Urinary bladder (tissue), 4 donors: ENCODE results near the gene GCLC. TPM values are rescaled to one million over a fixed set of nuclear protein-coding genes. Genes with fewer than 3 reads are reported as not detected.

Experiments
- DNase-seq: peaks from one replicate; pipeline ENCODE4 v3.0.0-alpha.2; 2015; ENCODE audit errors: extremely low spot score
- H3K27ac ChIP-seq: one replicate; pipeline ENCODE4 v1.5.1; 2013; ENCODE audit warnings: low read depth, mild to moderate bottlenecking, moderate library complexity
- H3K36me3 ChIP-seq: one replicate; pipeline ENCODE4 v1.6.1; 2013; ENCODE audit warnings: mild to moderate bottlenecking, moderate library complexity; ENCODE audit not compliant: insufficient read depth
- H3K4me1 ChIP-seq: one replicate; pipeline ENCODE4 v1.6.1; 2013; ENCODE audit warnings: mild to moderate bottlenecking, moderate library complexity; ENCODE audit not compliant: insufficient read depth
- H3K4me3 ChIP-seq: one replicate; pipeline ENCODE4 v1.5.1; 2013; ENCODE audit warnings: low read depth, low read length
- WGBS: extraction: QIAGEN DNeasy Blood & Tissue Kit; methylation state at CpG from one replicate; pipeline ENCODE4 v1.1.7; 2013; 5-methylcytosine and 5-hydroxymethylcytosine counted together
- polyA plus RNA-seq: library from polyadenylated mRNA; stranded (reverse); fragments of 200-250 nt; gene quantifications from one replicate; pipeline ENCODE4 v1.2.3, GENCODE V29; 2013
- total RNA-seq: library from RNA; depleted of rRNA; stranded (reverse); fragments of >200 nt; gene quantifications from one replicate; pipeline ENCODE4 v1.2.3, GENCODE V29; 2014
- donor health status: healthy with polysubstance abuse.
- donor health status: healthy.

GCLC gene
- total and polyA plus RNA-seq, 2 donors: 34.1 to 98.8 TPM

GRCh38 chr6:53461041-53461656 lies 83.8 kb downstream of the GCLC start:
- 49% methylated on average over 1 of the region's 1 CpG for WGBS
- no peaks in the 10 kb centered on the region for H3K4me1 ChIP-seq
- DNase-seq: no peak
- no peaks in the 10 kb centered on the region for H3K36me3 ChIP-seq
- H3K27ac ChIP-seq: no peak overlapping the region
- H3K4me3 ChIP-seq: no peak overlapping the region

- no peaks in the 10 kb centered on the region for H3K4me1 ChIP-seq
- no peaks in the 10 kb centered on the region for H3K36me3 ChIP-seq
- WGBS: 81% methylated on average over 3 of the region's 3 CpGs
- no peak overlapping the region for H3K4me3 ChIP-seq
- no peak overlapping the region for H3K27ac ChIP-seq
- no peak for DNase-seq
Observed at GRCh38 chr6:53458105-53458866, 86.6 kb downstream of the GCLC start.

- no peak for DNase-seq
- 83% methylated on average over 1 of the region's 1 CpG for WGBS
- no peaks in the 10 kb centered on the region for H3K4me1 ChIP-seq
- no peak overlapping the region for H3K4me3 ChIP-seq
- H3K27ac ChIP-seq: no peak overlapping the region
- no peaks in the 10 kb centered on the region for H3K36me3 ChIP-seq
Observed at GRCh38 chr6:53456809-53457208, 88.1 kb downstream of the GCLC start.

DNA sequence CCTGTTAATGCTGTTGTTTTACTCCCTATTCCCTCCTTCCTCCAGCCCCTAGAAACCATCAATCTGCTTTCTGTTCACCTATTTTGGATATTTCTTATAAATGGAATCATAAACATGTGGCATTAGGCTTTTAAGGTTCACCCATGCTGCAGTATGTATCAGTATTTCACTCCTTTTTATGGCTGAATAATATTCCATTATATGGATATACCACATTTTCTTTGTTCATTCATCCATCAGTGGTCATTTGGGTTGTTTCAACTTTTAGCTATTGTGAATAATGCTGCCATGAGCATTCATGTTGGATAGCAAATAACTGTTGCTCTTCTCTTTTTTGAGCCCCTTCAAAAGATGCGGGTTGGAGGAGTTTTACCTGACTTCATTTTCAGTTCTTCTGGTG lies 89.2 kb downstream of the GCLC start:
- WGBS: 100% methylated on average over 1 of the region's 1 CpG
- peak overlapping the region; percentile 2 for H3K27ac ChIP-seq
- H3K4me1 ChIP-seq: no peaks in the 10 kb centered on the region
- DNase-seq: no peak
- no peak overlapping the region for H3K4me3 ChIP-seq
- no peaks in the 10 kb centered on the region for H3K36me3 ChIP-seq

- H3K27ac ChIP-seq: no peak overlapping the region
- H3K4me3 ChIP-seq: no peak overlapping the region
- WGBS: 88% methylated on average over 3 of the region's 3 CpGs
- H3K36me3 ChIP-seq: no peaks in the 10 kb centered on the region
- H3K4me1 ChIP-seq: no peaks in the 10 kb centered on the region
- no peak for DNase-seq
Observed at GRCh38 chr6:53451165-53451564, 93.7 kb downstream of the GCLC start.

DNA sequence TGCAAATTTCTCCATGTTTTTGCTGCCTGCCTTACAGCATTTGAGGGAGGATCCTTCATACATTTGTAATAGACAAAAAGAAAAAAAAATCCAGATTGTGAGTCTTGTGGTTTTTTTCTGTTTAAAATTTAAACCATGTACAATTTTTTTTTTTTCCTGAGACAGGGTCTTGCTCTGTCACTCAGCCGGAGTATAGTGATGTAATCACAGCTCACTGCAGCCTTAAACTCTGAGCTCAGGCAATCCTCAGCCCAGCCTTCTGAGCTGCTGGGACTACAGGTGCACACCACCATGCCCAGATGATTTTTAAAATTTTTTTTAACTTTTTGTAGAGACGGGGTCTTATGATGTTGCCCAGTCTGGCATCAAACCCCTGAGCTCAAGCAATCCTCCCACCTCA lies 97.0 kb downstream of the GCLC start:
- no peak for DNase-seq
- Histone ChIP-seq H3K4me1 (no peaks in the 10 kb centered on the region), H3K27ac (no peak overlapping the region), H3K36me3 (no peaks in the 10 kb centered on the region), H3K4me3 (no peak overlapping the region)
- 92% methylated on average over 2 of the region's 2 CpGs for WGBS

Other genes starting within 250 kb of the GCLC start
- gene ELOVL5, start 196.2 kb downstream of the GCLC start, total RNA-seq: 72.6 TPM
- gene ELOVL5, start 196.2 kb downstream of the GCLC start, polyA plus RNA-seq: 54.3 TPM
- gene KLHL31, start 120.7 kb upstream of the GCLC start, total RNA-seq: 4.7 TPM
- gene KLHL31, start 120.7 kb upstream of the GCLC start, polyA plus RNA-seq: 0.25 TPM
- gene LRRC1, start 249.9 kb upstream of the GCLC start, total RNA-seq: 22.7 TPM
- gene LRRC1, start 249.9 kb upstream of the GCLC start, polyA plus RNA-seq: 8.3 TPM